Esophagus mucosa (tissue), 1 donor: ENCODE results near the gene TF. TPM values are rescaled to one million over a fixed set of nuclear protein-coding genes. Genes with fewer than 3 reads are reported as not detected.

Source experiments
- ATAC-seq: fragments of 200-7000 bp; cut with Tn5 transposase; one replicate; pipeline ENCODE4 v1.9.1; 2020
- total RNA-seq: library from RNA; stranded (reverse); gene quantifications from one replicate; pipeline ENCODE4 v1.2.4, GENCODE V29; 2023
- donor health status: DM: yes; HTN: yes; CAD: no.

The TF gene
- total RNA-seq, 1 donor from 2014 or later, result 63.3 TPM

GRCh38 chr3:133837487-133838295, 91.5 kb downstream of the TF start:
- ATAC-seq, result no peak

GRCh38 chr3:133838296-133838789, 92.2 kb downstream of the TF start:
- no peak for ATAC-seq

- no peak for ATAC-seq
Observed at GRCh38 chr3:133838916-133839800, 93.0 kb downstream of the TF start.

DNA sequence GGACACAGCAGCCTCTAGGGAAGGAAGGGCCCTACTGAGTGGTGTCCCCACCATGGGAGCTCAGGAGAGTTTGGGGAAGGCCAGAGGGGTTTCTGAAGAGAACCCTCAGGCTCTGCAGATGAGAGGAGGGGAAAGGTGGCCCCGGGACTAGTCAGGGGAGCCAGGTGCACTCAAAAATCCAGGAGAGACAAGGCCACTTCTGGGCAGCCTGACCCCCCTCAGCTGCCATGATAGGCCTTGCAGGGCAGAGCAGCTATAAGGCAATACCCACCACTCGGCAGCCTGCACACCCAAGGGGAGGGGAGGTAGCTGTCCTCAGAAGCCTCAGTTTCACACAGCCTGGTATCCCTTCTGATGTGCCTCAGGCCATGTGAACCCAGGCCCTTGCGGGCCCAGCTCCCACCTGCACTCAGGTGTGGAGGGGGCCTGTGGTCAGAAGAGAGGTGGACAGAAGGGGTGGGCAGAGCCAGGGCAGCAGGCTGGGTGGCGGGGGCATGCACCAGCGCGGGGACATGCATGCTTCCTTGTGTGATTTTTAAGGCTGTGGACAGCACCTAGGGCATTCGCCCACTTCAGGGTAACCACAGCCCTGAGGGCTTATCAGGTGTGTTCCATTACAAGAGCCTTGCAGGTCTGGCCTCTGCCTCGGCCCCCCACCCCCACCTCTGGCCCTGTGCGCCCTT, 94.0 kb downstream of the TF start:
- no peak for ATAC-seq

DNA sequence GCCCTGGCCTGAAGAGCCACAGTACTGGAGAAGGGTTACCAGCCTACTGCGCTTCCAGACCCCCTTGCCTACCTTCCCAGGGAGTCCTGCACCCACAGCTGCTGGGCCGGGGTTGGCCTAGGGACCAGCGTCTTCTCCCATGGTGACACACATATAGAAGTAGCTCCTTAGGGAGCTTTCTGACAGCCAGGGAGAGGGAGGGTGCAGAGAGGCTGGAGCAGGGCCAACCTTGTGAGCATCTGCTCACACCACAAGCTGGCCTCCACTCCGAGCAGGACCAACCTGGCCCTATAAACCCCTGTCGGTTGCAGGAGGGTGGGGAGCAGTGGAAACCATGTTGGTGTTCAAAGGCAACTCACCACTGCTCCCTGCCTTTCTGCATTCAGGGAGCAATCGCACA, 94.6 kb downstream of the TF start:
- ATAC-seq, result no peak

DNA sequence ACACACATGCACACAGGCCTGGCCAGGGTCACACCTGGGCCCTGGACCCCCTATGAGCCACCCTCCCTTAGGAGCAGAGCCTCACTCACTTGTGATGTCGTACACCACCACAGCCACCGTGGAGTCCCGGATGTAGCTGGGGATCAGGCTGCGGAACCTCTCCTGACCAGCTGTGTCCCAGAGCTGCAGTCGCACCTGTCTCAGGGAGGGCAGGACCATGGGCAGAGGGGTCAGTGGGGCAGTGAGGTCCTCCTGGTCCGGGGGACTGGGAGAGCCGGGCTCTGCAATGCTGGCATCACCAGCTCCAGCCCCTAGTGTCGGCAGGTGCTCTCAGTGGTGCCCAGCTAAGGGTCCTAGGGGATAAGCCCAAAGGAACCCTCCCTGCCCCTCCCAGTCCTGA, 95.0 kb downstream of the TF start:
- no peak for ATAC-seq

- ATAC-seq, result no peak
Observed at GRCh38 chr3:133842158-133842557, 96.0 kb downstream of the TF start.

DNA sequence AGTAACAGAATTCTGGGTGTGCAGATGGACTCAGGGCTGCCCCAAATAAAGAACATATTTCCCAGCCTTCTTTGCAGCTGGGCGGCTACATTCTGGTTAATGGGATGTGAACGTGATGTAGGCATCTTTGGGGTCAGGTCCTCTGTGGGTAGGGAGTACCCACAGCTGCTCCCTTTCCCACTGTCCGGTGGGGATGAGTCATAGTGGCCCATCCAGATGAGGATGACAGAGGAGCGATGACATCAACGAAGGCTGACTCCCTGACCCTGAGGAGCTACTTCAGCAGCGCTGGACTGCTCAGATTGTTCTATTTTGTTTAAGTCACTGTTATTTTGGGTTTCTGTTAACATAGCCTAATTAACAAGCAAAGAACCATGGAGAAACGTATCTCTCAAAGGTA, 97.4 kb downstream of the TF start:
- no peak for ATAC-seq

GRCh38 chr3:133845127-133845526, 98.9 kb downstream of the TF start:
- ATAC-seq, result no peak

Other genes with a start within 250 kb of the TF start
- gene CDV3, start 172.7 kb upstream of the TF start, total RNA-seq, result 104 TPM
- gene TOPBP1, start 84.5 kb upstream of the TF start, total RNA-seq, result 16.7 TPM
- gene SRPRB, start 59.4 kb downstream of the TF start, total RNA-seq, result 53.0 TPM
- 3.3 TPM for gene RAB6B, start 149.5 kb downstream of the TF start, total RNA-seq